ENCODE results near the gene GDF3.

DNA sequence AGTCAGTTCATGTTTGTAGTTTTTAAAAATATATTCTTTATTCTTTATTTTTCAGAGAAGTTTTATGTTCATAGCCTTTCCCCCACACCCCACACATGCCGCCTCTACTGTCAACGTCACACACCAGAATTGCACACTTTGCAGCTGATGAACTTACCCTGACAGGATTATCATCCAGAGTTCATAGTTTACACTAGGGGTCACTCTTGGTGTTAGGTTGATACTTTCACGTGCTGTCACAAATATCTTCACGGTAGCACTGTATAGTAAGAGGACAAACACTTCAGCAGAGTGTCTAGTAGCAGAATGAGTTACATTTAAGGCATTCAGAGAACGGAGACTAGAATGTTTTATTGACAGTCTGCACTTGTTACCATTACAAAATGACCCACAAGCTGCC is 20.8 kb upstream of the GDF3 start:
- TF ChIP-seq CTCF (conservative IDR thresholded peaks at IDR 0.05 in 1 of 2, IDR thresholded peaks at IDR 0.05 in 1 of 2; ENCODE audit: low read depth in 1 of 2, low read length in 2 of 2) (no peak), EZH2 (IDR thresholded peaks at IDR 0.05; ENCODE audit: low read length, missing control alignments) (no peak)

Measured in fibroblast of lung (primary cell).